HTR-8/SVneo (cell line): ENCODE data around the gene DGKH.

Experiments used
- DNase-seq: peaks from one replicate; pipeline ENCODE4 v3.0.0; 2011; ENCODE audit warnings: low spot score, mixed read lengths; ENCODE audit not compliant: insufficient read length
- FAIRE-seq: peaks from 2 replicates; lab custom pipeline; 2011; peaks lifted over from hg19 to GRCh38; lab: Jason Lieb, UNC

DGKH gene, protein sequence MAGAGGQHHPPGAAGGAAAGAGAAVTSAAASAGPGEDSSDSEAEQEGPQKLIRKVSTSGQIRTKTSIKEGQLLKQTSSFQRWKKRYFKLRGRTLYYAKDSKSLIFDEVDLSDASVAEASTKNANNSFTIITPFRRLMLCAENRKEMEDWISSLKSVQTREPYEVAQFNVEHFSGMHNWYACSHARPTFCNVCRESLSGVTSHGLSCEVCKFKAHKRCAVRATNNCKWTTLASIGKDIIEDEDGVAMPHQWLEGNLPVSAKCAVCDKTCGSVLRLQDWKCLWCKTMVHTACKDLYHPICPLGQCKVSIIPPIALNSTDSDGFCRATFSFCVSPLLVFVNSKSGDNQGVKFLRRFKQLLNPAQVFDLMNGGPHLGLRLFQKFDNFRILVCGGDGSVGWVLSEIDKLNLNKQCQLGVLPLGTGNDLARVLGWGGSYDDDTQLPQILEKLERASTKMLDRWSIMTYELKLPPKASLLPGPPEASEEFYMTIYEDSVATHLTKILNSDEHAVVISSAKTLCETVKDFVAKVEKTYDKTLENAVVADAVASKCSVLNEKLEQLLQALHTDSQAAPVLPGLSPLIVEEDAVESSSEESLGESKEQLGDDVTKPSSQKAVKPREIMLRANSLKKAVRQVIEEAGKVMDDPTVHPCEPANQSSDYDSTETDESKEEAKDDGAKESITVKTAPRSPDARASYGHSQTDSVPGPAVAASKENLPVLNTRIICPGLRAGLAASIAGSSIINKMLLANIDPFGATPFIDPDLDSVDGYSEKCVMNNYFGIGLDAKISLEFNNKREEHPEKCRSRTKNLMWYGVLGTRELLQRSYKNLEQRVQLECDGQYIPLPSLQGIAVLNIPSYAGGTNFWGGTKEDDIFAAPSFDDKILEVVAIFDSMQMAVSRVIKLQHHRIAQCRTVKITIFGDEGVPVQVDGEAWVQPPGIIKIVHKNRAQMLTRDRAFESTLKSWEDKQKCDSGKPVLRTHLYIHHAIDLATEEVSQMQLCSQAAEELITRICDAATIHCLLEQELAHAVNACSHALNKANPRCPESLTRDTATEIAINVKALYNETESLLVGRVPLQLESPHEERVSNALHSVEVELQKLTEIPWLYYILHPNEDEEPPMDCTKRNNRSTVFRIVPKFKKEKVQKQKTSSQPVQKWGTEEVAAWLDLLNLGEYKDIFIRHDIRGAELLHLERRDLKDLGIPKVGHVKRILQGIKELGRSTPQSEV

DNA sequence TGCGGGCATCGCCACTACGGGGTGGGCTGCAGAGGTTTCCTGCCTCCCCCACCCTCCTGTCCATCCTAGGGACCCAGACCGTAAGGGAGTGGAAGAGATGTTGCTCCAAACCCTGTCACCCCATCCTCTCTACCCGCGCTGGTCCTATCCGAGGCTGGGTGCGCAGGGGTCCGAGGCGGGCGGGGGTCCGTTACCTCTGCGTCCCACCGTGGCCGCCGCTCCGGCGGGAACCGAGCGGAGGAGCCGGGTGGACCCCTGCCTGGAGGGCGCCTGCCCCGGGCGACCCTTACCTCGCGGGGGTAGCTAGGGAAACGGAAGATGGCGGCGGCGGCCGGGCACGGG, at the start of gene DGKH:
Gene DGKH, plus strand, starts transcription at position 307 of the 342 bp plus-strand sequence. CDS start 126 bp downstream, outside the sequence.
- no peak for DNase-seq
- no peak for FAIRE-seq

DNA sequence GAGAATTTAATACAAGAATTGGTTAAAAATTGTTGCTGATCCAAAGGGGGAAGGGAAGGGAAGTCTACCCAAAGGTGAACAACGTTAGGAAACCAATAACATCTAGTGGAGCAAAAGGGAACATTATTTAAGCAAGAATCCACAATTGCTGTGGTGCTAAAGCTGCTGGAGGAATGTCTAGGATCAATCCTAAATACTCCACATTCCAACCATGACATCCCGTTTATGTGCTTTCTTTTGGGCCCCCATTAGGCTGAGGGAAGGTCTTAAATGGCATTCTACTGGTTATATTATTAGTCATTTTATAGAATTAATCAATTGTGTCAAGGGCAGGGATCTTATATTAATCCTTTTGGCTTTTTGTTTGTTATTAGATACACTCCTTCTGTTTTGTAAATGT, 47.6 kb upstream of the DGKH start:
- no peak for DNase-seq
- FAIRE-seq = no peak

DNA sequence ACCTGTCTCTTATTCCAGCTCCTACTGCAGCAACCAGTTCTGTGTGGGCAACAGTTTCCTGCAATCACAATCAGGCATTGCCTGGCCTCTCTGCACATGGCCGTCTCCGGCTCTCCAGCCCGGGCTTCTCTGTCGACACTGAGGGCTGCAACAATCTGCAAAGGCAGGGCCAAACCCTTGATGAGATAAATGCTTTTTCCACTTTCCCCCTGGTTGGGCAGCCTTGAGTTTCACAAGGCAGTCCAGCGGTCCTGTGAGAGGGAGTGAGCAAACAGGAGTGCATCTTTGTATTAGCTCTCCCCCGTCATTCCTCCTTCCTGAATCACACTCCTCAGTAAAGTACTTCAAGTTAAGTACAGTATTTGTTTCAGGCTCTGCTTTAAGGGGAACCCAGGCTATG, 46.9 kb upstream of the DGKH start:
- FAIRE-seq (peak; percentile 60), DNase-seq (peak; percentile 51)

GRCh38 chr13:42002066-42002465, 46.4 kb upstream of the DGKH start:
- no peak for DNase-seq

GRCh38 chr13:42007844-42008243, 40.6 kb upstream of the DGKH start:
- FAIRE-seq (no peak), DNase-seq (no peak)

More at GRCh38 chr13:42002066-42002465, 46.4 kb upstream of the DGKH start:
- no peak for FAIRE-seq

GRCh38 chr13:42009057-42009456, 39.4 kb upstream of the DGKH start:
- FAIRE-seq (no peak), DNase-seq (no peak)

GRCh38 chr13:42011601-42012350, 36.7 kb upstream of the DGKH start:
- FAIRE-seq (no peak), DNase-seq (no peak)

- no peak for FAIRE-seq
These were observed 34.3 kb upstream of the DGKH start for GRCh38 chr13:42014119-42014518.

GRCh38 chr13:42017264-42017663, 31.2 kb upstream of the DGKH start:
- FAIRE-seq = no peak
- DNase-seq = no peak

More at GRCh38 chr13:42014119-42014518, 34.3 kb upstream of the DGKH start:
- no peak for DNase-seq

DNA sequence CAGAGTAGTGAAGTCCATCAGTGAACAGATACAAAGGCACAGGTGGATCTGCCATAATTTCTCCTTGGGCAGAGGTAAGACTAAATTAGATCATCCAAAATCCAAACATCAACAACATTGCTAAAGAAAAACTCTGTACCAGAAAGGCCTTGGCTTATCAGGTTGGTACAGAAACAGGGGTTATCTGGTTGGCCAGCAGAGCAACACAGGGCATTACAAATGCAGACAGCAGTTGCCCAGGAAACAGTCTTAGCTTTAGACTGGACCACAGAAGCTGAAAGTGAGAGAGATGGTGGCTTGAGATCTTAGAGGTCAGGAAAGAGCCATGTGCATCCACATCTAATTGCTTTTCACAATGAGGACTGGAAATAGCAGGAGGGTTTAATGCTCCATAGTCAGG, 26.6 kb upstream of the DGKH start:
- no peak for DNase-seq
- no peak for FAIRE-seq

- no peak for DNase-seq
- no peak for FAIRE-seq
These were observed 26.1 kb upstream of the DGKH start for GRCh38 chr13:42022336-42022735.

- DNase-seq (no peak), FAIRE-seq (no peak)
These were observed 25.5 kb upstream of the DGKH start for GRCh38 chr13:42022796-42023493.

DNA sequence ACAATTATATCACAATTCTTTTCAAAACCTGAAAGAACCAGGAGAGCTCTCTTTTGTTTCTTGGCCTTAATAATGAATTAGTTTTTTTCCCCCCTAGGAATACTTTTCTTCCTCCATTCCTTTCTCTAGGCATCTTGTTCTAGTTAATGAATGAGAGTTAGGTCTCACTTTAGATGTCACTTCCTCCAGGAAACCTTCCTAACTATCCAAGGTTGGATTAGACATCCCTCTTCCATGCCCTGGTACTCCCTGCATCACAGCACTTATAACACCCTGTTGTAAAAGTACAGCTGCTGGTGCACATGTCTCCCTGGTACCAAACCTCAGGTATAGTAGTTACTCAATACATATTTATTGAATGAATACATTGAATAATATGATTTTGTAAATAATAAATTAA, 21.2 kb upstream of the DGKH start:
- no peak for FAIRE-seq
- no peak for DNase-seq

GRCh38 chr13:42028113-42028799, 20.2 kb upstream of the DGKH start:
- no peak for DNase-seq
- no peak for FAIRE-seq

GRCh38 chr13:42035905-42036521, 12.4 kb upstream of the DGKH start:
- FAIRE-seq = no peak

DNA sequence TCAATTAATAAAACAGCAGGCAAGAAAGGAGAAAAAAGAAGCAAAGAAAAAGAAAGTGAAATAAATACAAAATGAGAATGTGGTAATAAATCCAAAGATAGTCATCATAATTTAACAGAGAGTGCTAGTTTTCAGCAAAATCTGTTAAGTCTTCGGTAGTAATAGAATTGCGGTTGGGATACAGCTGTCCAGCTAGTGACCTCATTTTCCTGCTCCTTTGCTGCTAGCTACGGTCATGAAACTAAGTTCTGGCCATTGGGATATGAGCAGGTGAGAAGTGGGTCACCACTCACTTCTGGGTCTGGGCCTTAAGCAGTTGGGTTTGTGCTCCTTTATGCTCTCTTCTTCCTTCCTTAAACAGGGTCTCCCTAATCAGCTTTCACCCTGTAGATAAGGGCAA, 11.7 kb upstream of the DGKH start:
- FAIRE-seq = no peak
- DNase-seq = no peak

More at GRCh38 chr13:42035905-42036521, 12.4 kb upstream of the DGKH start:
- no peak for DNase-seq

DNA sequence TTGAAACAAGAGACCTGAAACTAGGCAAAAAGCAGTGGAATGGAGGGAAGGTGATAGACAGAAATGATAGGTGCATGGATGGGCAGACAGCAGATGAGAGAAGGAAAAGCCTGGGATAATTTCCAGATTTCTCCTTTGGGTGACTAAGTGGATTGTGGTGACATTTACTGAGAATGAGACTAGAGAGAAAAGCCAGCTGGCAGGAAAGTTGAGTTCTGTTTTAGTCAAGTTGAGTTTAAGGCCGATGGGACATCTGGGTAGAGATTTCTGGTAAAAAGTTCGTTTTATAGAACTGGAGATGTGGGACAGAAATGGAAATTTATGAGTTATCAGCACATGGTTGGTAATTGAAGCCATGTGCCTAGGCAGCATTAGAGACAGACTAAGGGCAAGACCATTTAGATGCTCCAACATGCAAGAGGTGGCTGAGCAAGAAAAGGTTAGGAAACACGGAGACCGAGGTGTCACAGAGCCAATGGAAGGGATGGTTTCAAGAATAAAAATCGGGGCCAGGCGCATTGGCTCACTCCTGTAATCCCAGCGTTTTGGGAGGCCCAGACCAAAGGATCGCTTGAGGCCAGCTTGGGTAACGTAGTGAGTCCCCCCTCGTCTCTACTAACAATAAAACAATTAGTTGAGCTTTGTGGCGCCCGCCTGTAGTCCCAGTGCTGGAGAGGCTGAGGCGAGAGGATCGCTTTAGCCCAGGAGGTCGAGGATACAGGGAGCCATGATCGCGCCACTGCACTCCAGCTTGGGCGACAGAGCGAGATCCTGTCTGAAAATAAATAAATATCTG, 9.6 kb upstream of the DGKH start:
- FAIRE-seq = no peak
- no peak for DNase-seq
